MM.1S (cell line): ENCODE measurements around the gene MZB1.

Experiments
- CTCF ChIP-seq: fragments of 300-600 bp; sonication (generic); IDR thresholded peaks from 2 replicates; pipeline ENCODE4 v1.5.1; 2016; ENCODE audit warnings: antibody characterized with exemption, low read length, mixed read lengths
- EZH2 ChIP-seq: fragments of 300-600 bp; sonication (generic); optimal IDR thresholded peaks from 2 replicates; pipeline ENCODE3; 2017; ENCODE audit warnings: low read depth, mild to moderate bottlenecking, antibody characterized with exemption, low read length, mixed read lengths
- EZH2phosphoT487 ChIP-seq: fragments of 300-600 bp; sonication (generic); IDR thresholded peaks from 2 replicates; pipeline ENCODE4 v1.6.1; 2018; ENCODE audit warnings: antibody characterized with exemption, low read length

GRCh38 chr5:139394123-139394653 is 4.5 kb upstream of the MZB1 start:
- TF ChIP-seq CTCF = peak; percentile 81
- TF ChIP-seq EZH2 = no peak
- TF ChIP-seq EZH2phosphoT487 = no peak
